ENCODE results near the gene CACNA2D3.

The CACNA2D3 gene

GRCh38 chr3:54785976-54786375 is 663.6 kb downstream of the CACNA2D3 start:
- TF ChIP-seq CTCF (conservative IDR thresholded peaks at IDR 0.05; ENCODE audit: low read length): no peak
- no peak for DNase-seq (ENCODE audit: low read depth)
- H3K4me3 ChIP-seq (ENCODE audit: low read length): no peak overlapping the region

- TF ChIP-seq CTCF (conservative IDR thresholded peaks at IDR 0.05; ENCODE audit: low read length): no peak
- no peak overlapping the region for H3K4me3 ChIP-seq (ENCODE audit: low read length)
- no peak for DNase-seq (ENCODE audit: low read depth)
Observed at GRCh38 chr3:54790051-54790450, 667.7 kb downstream of the CACNA2D3 start.

GRCh38 chr3:54791501-54792156 is 669.3 kb downstream of the CACNA2D3 start:
- TF ChIP-seq CTCF (conservative IDR thresholded peaks at IDR 0.05; ENCODE audit: low read length): no peak
- H3K4me3 ChIP-seq (ENCODE audit: low read length): no peak overlapping the region
- DNase-seq (ENCODE audit: low read depth): no peak

GRCh38 chr3:54792584-54792983 is 670.2 kb downstream of the CACNA2D3 start:
- no peak for DNase-seq (ENCODE audit: low read depth)
- H3K4me3 ChIP-seq (ENCODE audit: low read length): no peak overlapping the region
- no peak for TF ChIP-seq CTCF (conservative IDR thresholded peaks at IDR 0.05; ENCODE audit: low read length)

- no peak for DNase-seq (ENCODE audit: low read depth)
- H3K4me3 ChIP-seq (ENCODE audit: low read length): no peak overlapping the region
- TF ChIP-seq CTCF (conservative IDR thresholded peaks at IDR 0.05; ENCODE audit: low read length): no peak
Observed at GRCh38 chr3:54793171-54793570, 670.8 kb downstream of the CACNA2D3 start.

GRCh38 chr3:54797111-54797510 is 674.8 kb downstream of the CACNA2D3 start:
- H3K4me3 ChIP-seq (ENCODE audit: low read length): no peak overlapping the region
- TF ChIP-seq CTCF (conservative IDR thresholded peaks at IDR 0.05; ENCODE audit: low read length): no peak
- peak; percentile 42 for DNase-seq (ENCODE audit: low read depth)

GRCh38 chr3:54800478-54800877 is 678.1 kb downstream of the CACNA2D3 start:
- no peak for TF ChIP-seq CTCF (conservative IDR thresholded peaks at IDR 0.05; ENCODE audit: low read length)
- DNase-seq (ENCODE audit: low read depth): no peak
- H3K4me3 ChIP-seq (ENCODE audit: low read length): no peak overlapping the region
